A549 (cell line): ENCODE data around the gene ANO10. TPM values are rescaled to one million over a fixed set of nuclear protein-coding genes. Genes with fewer than 3 reads are reported as not detected.
"Not testable (repeated sequence)": the region's sequence is repeated elsewhere in the genome, so short reads cannot be mapped to it uniquely, and the experiment has no call there.

Experiments
- ATAC-seq, 2 experiments: fragments of 200-7000 bp in 1 of 2; fragments of >200 bp in 1 of 2; cut with Nextera tagmentation in 1 of 2; cut with Tn5 transposase in 1 of 2; 3 replicates each; pipeline versions ENCODE4 v1.8.0 to v1.9.1; 2018 to 2020; ENCODE audit warnings: mild to moderate bottlenecking in 1 of 2, moderate library complexity in 1 of 2
- CTCF ChIA-PET: fragments of 300-600 bp; sonication (Branson Sonifier 250); formaldehyde crosslinking; extraction: SDS; loops from one replicate; lab custom pipeline; 2021; ENCODE audit warnings: antibody characterized with exemption, inconsistent platforms; lab: Yijun Ruan, JAX
- POLR2A ChIA-PET: fragments of 350-600 bp; formaldehyde crosslinking; extraction: SDS; loops from one replicate; lab custom pipeline; 2021; ENCODE audit warnings: antibody characterized with exemption, inconsistent platforms; lab: Yijun Ruan, JAX
- DNase-seq, 2 experiments: peaks; one replicate each; pipeline versions ENCODE4 v3.0.0 to v3.0.0-alpha.2; 2011 to 2016; ENCODE audit warnings: low read depth in 1 of 2, low spot score in 1 of 2
- FAIRE-seq: peaks from 2 replicates; lab custom pipeline; 2011; peaks lifted over from hg19 to GRCh38; lab: Jason Lieb, UNC
- H3K27ac ChIP-seq, 2 experiments: fragments of >200 bp; sonication (Bioruptor Twin); formaldehyde crosslinking; 3 replicates each; pipeline ENCODE4 v1.5.1; 2016 to 2017
- H3K4me1 ChIP-seq: fragments of >200 bp; sonication (Bioruptor Twin); formaldehyde crosslinking; 3 replicates; pipeline ENCODE4 v1.6.1; 2016
- H3K4me2 ChIP-seq: fragments of >200 bp; sonication (Bioruptor Twin); formaldehyde crosslinking; 3 replicates; pipeline ENCODE4 v1.6.1; 2016
- H3K4me3 ChIP-seq: fragments of >200 bp; sonication (Bioruptor Twin); formaldehyde crosslinking; 3 replicates; pipeline ENCODE4 v1.5.1; 2016
- H3K9me3 ChIP-seq: fragments of >200 bp; sonication (Bioruptor Twin); formaldehyde crosslinking; 3 replicates; pipeline ENCODE4 v1.6.1; 2016
- BHLHE40 ChIP-seq: IDR thresholded peaks from 2 replicates; pipeline ENCODE4 v1.6.1; 2012; ENCODE audit warnings: low read depth, low read length, inconsistent platforms
- CHD2 ChIP-seq: fragments of 150-350 bp; IDR thresholded peaks from 2 replicates; pipeline ENCODE4 v1.6.1; 2014; ENCODE audit warnings: low read length; ENCODE audit not compliant: partially characterized antibody
- HOXB13 ChIP-seq: fragments of 250-450 bp; sonication (Bioruptor Pico); IDR thresholded peaks from 2 replicates; pipeline ENCODE4 v1.5.0; 2020; ENCODE audit warnings: low read depth, mild to moderate bottlenecking, moderate library complexity
- JUNB ChIP-seq: fragments of >200 bp; sonication (Bioruptor Twin); formaldehyde crosslinking; IDR thresholded peaks from 2 replicates; pipeline ENCODE4 v1.6.1; 2016
- KDM1A ChIP-seq: fragments of 200-600 bp; sonication (generic); IDR thresholded peaks from 2 replicates; pipeline ENCODE4 v1.6.1; 2016; ENCODE audit warnings: low read depth, mild to moderate bottlenecking
- NPAS2 ChIP-seq: fragments of 250-450 bp; sonication (Bioruptor Pico); IDR thresholded peaks from 2 replicates; pipeline ENCODE4 v1.8.0; 2022; ENCODE audit warnings: mild to moderate bottlenecking, moderate library complexity, borderline replicate concordance
- PBX3 ChIP-seq: IDR thresholded peaks from 2 replicates; pipeline ENCODE4 v1.6.1; 2012
- RAD21 ChIP-seq, 2 experiments: fragments of >200 bp in 1 of 2; sonication (Bioruptor Twin) in 1 of 2; formaldehyde crosslinking in 1 of 2; IDR thresholded peaks in 1 of 2; conservative IDR thresholded peaks in 1 of 2; 2 replicates in 1 of 2; 3 replicates in 1 of 2; pipeline ENCODE4 v1.6.1; 2012 to 2018; ENCODE audit warnings: inconsistent platforms in 1 of 2
- RCOR1 ChIP-seq: fragments of 150-350 bp; IDR thresholded peaks from 2 replicates; pipeline ENCODE4 v1.6.1; 2014; ENCODE audit warnings: antibody characterized with exemption, low read length, low read depth
- TFCP2L1 ChIP-seq: fragments of 250-450 bp; sonication (Bioruptor Pico); IDR thresholded peaks from 2 replicates; pipeline ENCODE4 v1.5.0; 2021; ENCODE audit warnings: mild to moderate bottlenecking
- ZNF302 ChIP-seq: fragments of 250-450 bp; sonication (Bioruptor Pico); IDR thresholded peaks from 2 replicates; pipeline ENCODE4 v1.9.0; 2021; ENCODE audit warnings: inconsistent platforms, mild to moderate bottlenecking, moderate library complexity
- WGBS: methylation state at CpG from one replicate; pipeline ENCODE4 v1.1.6; 2017; ENCODE audit errors: missing lambda C conversion rate; 5-methylcytosine and 5-hydroxymethylcytosine counted together
- polyA plus RNA-seq, 4 experiments: library from polyadenylated mRNA; depleted of rRNA in 3 of 4; stranded (reverse); fragments of >200 nt; fragmentation: RNase III in 1 of 4; extraction: RNeasy Plus Mini Kit Qiagen cat#74134 plus additional on column Dnase treatment in 1 of 4; gene quantifications; 2 replicates in 3 of 4; 3 replicates in 1 of 4; pipeline ENCODE4 v1.2.3, GENCODE V29; 2011 to 2017
- TF ChIP-seq, protein P1 (sequence below): IDR thresholded peaks from 2 replicates; pipeline ENCODE4 v1.6.1; 2012
- TF ChIP-seq, protein P2 (sequence below): fragments of 250-450 bp; sonication (Bioruptor Pico); IDR thresholded peaks from 2 replicates; pipeline ENCODE4 v1.5.0; 2021; ENCODE audit warnings: mild to moderate bottlenecking, moderate library complexity, borderline replicate concordance
- TF ChIP-seq, protein P3 (sequence below): fragments of >200 bp; sonication (Bioruptor Twin); formaldehyde crosslinking; IDR thresholded peaks from 3 replicates; pipeline ENCODE4 v1.5.1; 2016

Gene ANO10
- polyA plus RNA-seq, 2 of the 4 experiments (the other 2 are of a cell fraction), result 20.0 to 22.8 TPM

- no peak for TF ChIP-seq BHLHE40
Observed at GRCh38 chr3:43582866-43583265, 38.9 kb downstream of the ANO10 start (continued).

GRCh38 chr3:43581343-43581742 lies 40.5 kb downstream of the ANO10 start:
- POLR2A ChIA-PET, result no interaction called here
- Histone ChIP-seq H3K9me3 (0 out of 3 replicates have a peak, but pooled peaks cover 3% of the 10 kb centered on the region), H3K27ac (no peak overlapping the region), H3K4me2 (no peak overlapping the region), H3K4me3 (no peak overlapping the region), H3K4me1 (peaks cover 5% of the 10 kb centered on the region; the same call in 2 of the 3 replicates)
- DNase-seq (no peak), ATAC-seq (no peak), FAIRE-seq (no peak)
- 95% methylated on average over 2 of the region's 2 CpGs for WGBS
- CTCF ChIA-PET, result interaction anchor here (0.6 kb wide), 1 partner anchor 419 kb away, joined by 3 read pairs; no protein-coding TSS in a partner anchor
- no peak for TF ChIP-seq BHLHE40
- TF ChIP-seq PBX3, result no peak
- TF ChIP-seq ZNF302 (CRISPR knock-in tag), result no peak
- no peak for TF ChIP-seq CHD2

GRCh38 chr3:43580181-43580580 lies 41.6 kb downstream of the ANO10 start:
- no peak for DNase-seq
- Histone ChIP-seq H3K27ac (no peak overlapping the region), H3K4me2 (no peak overlapping the region), H3K4me3 (no peak overlapping the region)
- no peak for ATAC-seq
- CTCF ChIA-PET, result no interaction called here
- FAIRE-seq, result no peak
- WGBS, result 84% methylated on average over 6 of the region's 6 CpGs
- no peak for TF ChIP-seq RAD21 (conservative IDR thresholded peaks at IDR 0.05 in 1 of 2, IDR thresholded peaks at IDR 0.05 in 1 of 2)
- TF ChIP-seq, all 56 proteins: peak for 0
- POLR2A ChIA-PET, result no interaction called here
- Histone ChIP-seq H3K4me1 (peaks cover 5% of the 10 kb centered on the region; the same call in 2 of the 3 replicates), H3K9me3 (0 out of 3 replicates have a peak, but pooled peaks cover 3% of the 10 kb centered on the region)

- Histone ChIP-seq H3K4me2 (no peak overlapping the region), H3K9me3 (no peaks in the 10 kb centered on the region), H3K4me1 (no peaks in the 10 kb centered on the region), H3K27ac (no peak overlapping the region), H3K4me3 (no peak overlapping the region)
- ChIA-PET CTCF (no interaction called here), POLR2A (no interaction called here)
- FAIRE-seq, result no peak
- TF ChIP-seq TFCP2L1 (CRISPR knock-in tag), result no peak
- TF ChIP-seq, protein P1, sequence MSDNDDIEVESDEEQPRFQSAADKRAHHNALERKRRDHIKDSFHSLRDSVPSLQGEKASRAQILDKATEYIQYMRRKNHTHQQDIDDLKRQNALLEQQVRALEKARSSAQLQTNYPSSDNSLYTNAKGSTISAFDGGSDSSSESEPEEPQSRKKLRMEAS, result no peak
- no peak for TF ChIP-seq HOXB13 (CRISPR knock-in tag)
- TF ChIP-seq, protein P2, sequence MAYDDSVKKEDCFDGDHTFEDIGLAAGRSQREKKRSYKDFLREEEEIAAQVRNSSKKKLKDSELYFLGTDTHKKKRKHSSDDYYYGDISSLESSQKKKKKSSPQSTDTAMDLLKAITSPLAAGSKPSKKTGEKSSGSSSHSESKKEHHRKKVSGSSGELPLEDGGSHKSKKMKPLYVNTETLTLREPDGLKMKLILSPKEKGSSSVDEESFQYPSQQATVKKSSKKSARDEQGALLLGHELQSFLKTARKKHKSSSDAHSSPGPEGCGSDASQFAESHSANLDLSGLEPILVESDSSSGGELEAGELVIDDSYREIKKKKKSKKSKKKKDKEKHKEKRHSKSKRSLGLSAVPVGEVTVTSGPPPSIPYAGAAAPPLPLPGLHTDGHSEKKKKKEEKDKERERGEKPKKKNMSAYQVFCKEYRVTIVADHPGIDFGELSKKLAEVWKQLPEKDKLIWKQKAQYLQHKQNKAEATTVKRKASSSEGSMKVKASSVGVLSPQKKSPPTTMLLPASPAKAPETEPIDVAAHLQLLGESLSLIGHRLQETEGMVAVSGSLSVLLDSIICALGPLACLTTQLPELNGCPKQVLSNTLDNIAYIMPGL (CRISPR knock-in tag), result no peak
- no peak for TF ChIP-seq NPAS2 (CRISPR knock-in tag)
- no peak for TF ChIP-seq RCOR1
- TF ChIP-seq, protein P3, sequence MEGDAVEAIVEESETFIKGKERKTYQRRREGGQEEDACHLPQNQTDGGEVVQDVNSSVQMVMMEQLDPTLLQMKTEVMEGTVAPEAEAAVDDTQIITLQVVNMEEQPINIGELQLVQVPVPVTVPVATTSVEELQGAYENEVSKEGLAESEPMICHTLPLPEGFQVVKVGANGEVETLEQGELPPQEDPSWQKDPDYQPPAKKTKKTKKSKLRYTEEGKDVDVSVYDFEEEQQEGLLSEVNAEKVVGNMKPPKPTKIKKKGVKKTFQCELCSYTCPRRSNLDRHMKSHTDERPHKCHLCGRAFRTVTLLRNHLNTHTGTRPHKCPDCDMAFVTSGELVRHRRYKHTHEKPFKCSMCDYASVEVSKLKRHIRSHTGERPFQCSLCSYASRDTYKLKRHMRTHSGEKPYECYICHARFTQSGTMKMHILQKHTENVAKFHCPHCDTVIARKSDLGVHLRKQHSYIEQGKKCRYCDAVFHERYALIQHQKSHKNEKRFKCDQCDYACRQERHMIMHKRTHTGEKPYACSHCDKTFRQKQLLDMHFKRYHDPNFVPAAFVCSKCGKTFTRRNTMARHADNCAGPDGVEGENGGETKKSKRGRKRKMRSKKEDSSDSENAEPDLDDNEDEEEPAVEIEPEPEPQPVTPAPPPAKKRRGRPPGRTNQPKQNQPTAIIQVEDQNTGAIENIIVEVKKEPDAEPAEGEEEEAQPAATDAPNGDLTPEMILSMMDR, result no peak
- no peak for TF ChIP-seq JUNB
- no peak for TF ChIP-seq KDM1A
- no peak for DNase-seq
- ATAC-seq, result no peak
- WGBS, result 55% methylated on average over 2 of the region's 2 CpGs
Observed at GRCh38 chr3:43573576-43573975, 48.2 kb downstream of the ANO10 start.

- 92% methylated on average over 23 of the region's 30 CpGs for WGBS
- FAIRE-seq, POLR2A ChIA-PET, H3K4me1 ChIP-seq, H3K4me3 ChIP-seq, H3K27ac ChIP-seq, H3K4me2 ChIP-seq, H3K9me3 ChIP-seq, DNase-seq, ATAC-seq: not testable (repeated sequence)
- CTCF ChIA-PET, result interaction anchor here (0.6 kb wide), 1 partner anchor 12 kb away, joined by 4 read pairs; no protein-coding TSS in a partner anchor
Observed at GRCh38 chr3:43565661-43566341, 56.0 kb downstream of the ANO10 start.
